Nasal cavity respiratory epithelium epithelial cell of viscerocranial mucosa (primary cell): ENCODE measurements around the gene ZNF225. TPM values are rescaled to one million over a fixed set of nuclear protein-coding genes. Genes with fewer than 3 reads are reported as not detected.

Experiments
- total RNA-seq: library from RNA; depleted of rRNA; stranded (reverse); fragments of >200 nt; gene quantifications from 2 replicates; pipeline ENCODE4 v1.2.3, GENCODE V29; 2014

ZNF225 gene
- total RNA-seq, result 3.1 and 4.6 TPM in 2 replicates

DNA sequence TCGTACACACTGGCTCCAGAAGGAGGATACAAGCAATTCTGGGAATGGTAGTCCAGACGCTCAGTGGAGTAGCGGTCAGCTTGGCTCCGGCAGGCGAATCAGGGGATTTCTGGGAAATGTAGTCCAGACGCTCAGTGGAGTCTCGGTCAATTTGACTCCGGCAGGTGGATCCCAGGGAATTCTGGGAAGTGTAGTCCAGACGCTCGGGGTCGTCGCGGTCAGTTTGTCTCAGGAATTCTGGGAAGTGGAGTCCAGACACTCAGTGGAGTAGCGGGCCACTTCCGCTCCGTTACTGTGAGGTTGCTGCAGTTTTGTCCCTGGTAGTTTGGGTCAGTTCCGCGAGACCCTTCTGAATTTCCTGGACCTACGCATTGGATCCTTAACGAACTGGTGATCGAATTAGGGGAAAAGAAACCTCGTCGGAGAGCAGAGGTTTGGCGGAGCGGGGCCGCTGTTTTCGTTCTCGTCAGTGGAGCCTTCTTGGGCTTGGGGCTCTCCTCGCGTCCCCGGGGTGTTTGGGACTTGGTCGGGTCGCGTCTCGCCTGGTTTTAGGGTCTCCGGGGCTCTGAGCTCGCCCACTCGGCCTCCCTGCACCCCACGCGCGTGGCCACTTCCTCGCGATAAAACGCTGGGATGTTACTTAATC lies at the start of gene ZNF225:
ZNF225 (plus strand) TSS at position 262 of the 646 bp plus-strand sequence. CDS start 2,429 bp downstream, outside the sequence.

DNA sequence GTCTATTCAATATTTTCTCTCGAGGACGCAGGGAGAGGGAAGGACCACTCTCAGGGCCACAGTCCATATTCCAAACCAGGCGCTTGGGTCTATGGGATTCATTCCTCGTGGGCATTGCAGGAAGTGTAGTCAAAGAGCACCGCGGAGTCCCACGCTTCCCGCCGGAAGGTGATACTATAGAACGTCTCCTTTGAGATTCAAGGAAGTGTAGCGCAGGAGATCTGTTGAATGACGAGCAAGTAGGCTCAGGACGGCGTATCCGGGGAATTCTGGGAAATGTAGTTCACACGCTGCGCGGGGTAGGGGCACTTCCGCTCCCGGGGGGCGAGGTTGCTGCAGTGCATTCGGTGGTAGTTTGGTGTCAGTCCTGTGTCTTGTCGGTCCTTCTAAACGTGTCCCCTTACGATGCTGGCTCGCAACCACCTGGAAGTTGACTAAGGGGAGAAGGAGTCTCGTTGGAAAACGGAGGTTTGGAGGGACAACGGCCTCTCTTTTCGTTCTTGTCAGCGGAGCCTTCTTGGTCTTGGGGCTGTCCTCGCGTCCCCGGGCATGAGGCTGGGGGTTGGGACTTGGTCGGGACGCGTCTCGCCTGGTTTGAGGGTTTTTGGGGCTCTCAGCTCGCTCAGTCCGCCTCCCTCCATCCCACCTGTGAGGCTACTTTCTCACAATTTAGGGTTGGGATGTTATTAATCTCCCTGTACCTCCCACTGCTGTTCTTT lies 41.2 kb upstream of the ZNF225 start, which contains the start of gene ZNF284:
ZNF284 (plus strand) TSS at position 336 of the 719 bp plus-strand sequence. CDS start 4,231 bp downstream, outside the sequence.

DNA sequence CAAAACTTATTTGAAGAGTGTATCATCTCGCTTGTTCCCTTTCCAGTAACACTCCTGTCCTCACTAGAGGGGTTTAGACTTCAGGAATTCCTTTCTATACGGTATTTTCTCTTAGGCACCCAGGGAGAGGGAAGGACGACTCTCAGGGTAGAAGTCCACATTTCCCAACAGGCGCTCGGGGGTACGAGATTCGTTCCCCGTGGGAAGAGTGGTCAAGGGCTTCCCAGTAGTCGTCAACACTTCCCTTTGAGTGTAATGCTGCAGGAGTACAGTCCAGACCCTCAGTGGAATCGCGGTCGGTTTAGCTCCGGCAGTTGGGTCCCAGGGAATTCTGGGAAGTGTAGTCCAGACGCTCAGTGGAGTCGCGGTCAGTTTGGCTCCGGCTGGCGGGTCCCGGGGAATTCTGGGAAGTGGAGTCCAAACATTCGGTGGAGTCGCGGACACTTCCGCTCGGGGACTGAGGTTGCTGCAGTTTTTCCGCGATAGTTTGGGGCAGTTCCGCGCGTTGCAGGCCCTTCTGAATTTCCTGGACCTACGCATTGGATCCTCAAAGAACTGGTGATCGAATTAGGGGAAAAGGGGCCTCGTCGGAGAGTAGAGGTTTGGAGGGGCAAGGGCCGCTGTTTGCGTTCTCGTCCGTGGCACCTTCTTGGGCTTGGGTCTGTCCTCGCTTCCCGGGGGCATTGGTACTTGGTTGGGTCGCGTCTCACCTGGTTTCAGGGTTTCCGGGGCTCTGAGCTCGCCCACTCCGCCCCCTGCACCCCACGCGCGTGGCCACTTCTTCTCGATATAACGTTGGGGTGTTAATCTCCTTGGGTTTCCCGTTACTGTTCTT lies 19.1 kb upstream of the ZNF225 start, which contains the start of gene ZNF224:
ZNF224 (plus strand) TSS at position 431 of the 835 bp plus-strand sequence. CDS start 3,513 bp downstream, outside the sequence.

DNA sequence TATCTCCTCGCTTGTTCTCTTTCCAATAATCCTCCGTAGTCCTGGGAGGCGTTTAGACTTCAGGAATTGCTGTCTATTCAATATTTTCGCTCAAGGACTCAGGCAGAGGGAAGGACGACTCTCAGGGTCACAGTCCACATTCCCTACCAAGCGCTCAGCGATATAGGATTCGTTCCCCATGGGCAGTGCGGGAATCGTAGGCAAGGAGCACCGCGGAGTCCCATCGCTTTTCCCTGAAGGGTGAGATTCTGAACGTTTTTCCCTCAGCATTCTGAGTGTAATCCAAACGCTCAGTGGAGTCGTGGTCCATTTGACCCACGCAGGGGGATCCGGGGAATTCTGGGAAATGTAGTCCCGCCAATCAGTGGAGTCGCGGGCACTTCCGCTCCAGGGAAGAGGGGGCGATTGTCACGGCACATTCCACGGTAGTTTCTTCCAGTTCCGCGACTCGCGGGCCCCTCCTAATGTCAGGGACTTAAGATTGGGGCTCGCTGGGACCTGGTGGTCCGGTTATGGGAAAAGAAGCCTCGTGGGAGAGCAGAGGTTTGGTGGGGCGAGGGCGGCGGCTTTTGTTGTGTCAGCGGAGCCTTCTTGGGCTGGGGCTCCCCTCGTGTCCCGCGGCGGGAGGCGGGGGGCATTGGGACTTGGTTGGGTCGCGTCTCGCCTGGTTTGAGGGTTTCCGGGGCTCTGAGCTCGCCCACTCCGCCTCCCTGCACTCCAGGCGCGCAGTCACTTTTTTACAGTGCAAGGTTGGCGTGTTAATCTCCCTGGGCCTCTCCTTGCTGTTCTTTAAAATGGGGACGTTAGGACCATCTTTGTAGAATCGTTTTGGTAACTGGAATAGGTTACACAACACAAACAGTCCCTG lies 28.2 kb downstream of the ZNF225 start, which contains the start of gene ZNF234:
ZNF234 (plus strand) TSS at position 364 of the 868 bp plus-strand sequence. CDS start 3,079 bp downstream, outside the sequence.

DNA sequence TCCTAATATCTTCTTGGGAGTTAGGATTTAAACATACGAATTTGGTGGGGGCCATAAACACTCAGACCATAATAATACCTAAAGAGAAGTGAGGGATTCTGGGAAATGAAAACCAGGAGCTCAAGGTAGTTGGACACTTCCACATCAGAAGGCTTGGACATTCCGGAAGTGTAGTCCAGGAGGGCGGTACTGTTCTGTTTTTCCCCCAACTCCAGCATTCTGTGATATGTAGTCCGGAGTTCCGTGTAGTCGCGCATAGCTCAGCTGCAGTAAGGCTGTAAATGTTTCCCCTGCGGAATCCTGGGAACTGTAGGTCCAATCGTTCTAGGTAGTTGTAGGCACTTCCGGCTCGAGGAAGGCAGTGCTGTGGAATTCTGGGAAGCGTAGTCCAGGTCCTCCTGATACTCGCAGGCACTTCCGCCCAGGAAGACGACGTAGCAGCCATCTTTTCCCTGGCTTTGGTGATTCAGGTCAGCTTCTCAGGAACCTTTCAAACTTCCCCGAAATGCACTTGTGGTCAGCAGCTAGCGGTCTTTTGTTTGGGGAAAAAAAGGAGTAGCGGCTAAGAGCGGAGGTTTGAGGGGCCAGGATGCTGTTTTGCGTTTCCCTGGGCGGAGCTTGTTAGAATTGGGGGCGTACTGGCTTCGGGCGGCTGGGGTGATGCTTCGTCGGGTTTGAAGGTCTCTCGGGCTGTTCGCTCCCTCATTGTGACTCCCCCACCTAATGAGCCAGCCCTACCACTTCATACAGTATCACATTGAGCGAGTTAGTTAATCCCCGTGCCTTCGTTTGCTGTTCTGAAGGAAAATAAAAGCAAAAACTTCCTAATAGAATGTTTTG lies 51.7 kb downstream of the ZNF225 start, which contains the start of gene ZNF226:
ZNF226 (plus strand) TSS at position 428 of the 840 bp plus-strand sequence. CDS start 4,981 bp downstream, outside the sequence.

Other genes starting within 250 kb of the ZNF225 start
- 3.1 and 4.7 TPM in 2 replicates for gene ZNF404, start 229.4 kb upstream of the ZNF225 start, total RNA-seq
- 17.3 and 19.1 TPM in 2 replicates for gene ZNF45, start 178.1 kb upstream of the ZNF225 start, total RNA-seq
- gene ZNF221, start 162.2 kb upstream of the ZNF225 start, total RNA-seq, result 2.4 and 7.2 TPM in 2 replicates
- gene ZNF155, start 129.2 kb upstream of the ZNF225 start, total RNA-seq, result 9.2 and 10.4 TPM in 2 replicates
- 3.4 and 3.6 TPM in 2 replicates for gene ZNF230, start 110.4 kb upstream of the ZNF225 start, total RNA-seq
- gene ZNF222, start 88.0 kb upstream of the ZNF225 start, total RNA-seq, result 8.0 and 14.4 TPM in 2 replicates
- gene ZNF223, start 61.4 kb upstream of the ZNF225 start, total RNA-seq, result 4.8 and 5.5 TPM in 2 replicates
- gene ZNF284, start 41.2 kb upstream of the ZNF225 start, total RNA-seq, result 1.7 and 3.3 TPM in 2 replicates
- 23.2 and 26.1 TPM in 2 replicates for gene ZNF224, start 19.0 kb upstream of the ZNF225 start, total RNA-seq
- 5.5 and 15.6 TPM in 2 replicates for gene ZNF234, start 28.2 kb downstream of the ZNF225 start, total RNA-seq
- gene ZNF226, start 51.7 kb downstream of the ZNF225 start, total RNA-seq, result 13.7 and 14.9 TPM in 2 replicates
- 15.0 and 16.7 TPM in 2 replicates for gene ZNF227, start 99.1 kb downstream of the ZNF225 start, total RNA-seq
- under 0.01 and 0.43 TPM in 2 replicates for gene ZNF233, start 146.5 kb downstream of the ZNF225 start, total RNA-seq
- 4.1 and 6.9 TPM in 2 replicates for gene ZNF235, start 191.6 kb downstream of the ZNF225 start, total RNA-seq
- gene ZNF112, start 243.3 kb downstream of the ZNF225 start, total RNA-seq, result 2.4 and 9.9 TPM in 2 replicates